Thymus (tissue), 11 donors: ENCODE results near the gene MAP4K1. TPM values are rescaled to one million over a fixed set of nuclear protein-coding genes. Genes with fewer than 3 reads are reported as not detected.
A peak's percentile ranks its signal among the peaks of the same experiment; 100 is the strongest.

Experiments
- DNase-seq, 9 donors: peaks; one replicate each; pipeline ENCODE4 v3.0.0-alpha.2; 2013; ENCODE audit warnings: low spot score in 9 of 9, low read depth in 6 of 9, missing footprints in 1 of 9
- H3K27ac ChIP-seq, 2 donors: one replicate each; pipeline ENCODE4 v1.5.1; 2013; ENCODE audit warnings: control low read depth in 1 of 2, low read depth in 1 of 2, low read length in 1 of 2, mild to moderate bottlenecking in 1 of 2, moderate library complexity in 1 of 2
- H3K27me3 ChIP-seq, 2 donors: one replicate each; pipeline ENCODE4 v1.5.1; 2013; ENCODE audit warnings: low read length in 1 of 2; ENCODE audit not compliant: control insufficient read depth in 2 of 2, insufficient read depth in 1 of 2
- H3K36me3 ChIP-seq, 2 donors: one replicate each; pipeline ENCODE4 v1.5.1; 2013; ENCODE audit warnings: low read length in 1 of 2, mild to moderate bottlenecking in 1 of 2, moderate library complexity in 1 of 2; ENCODE audit not compliant: control insufficient read depth in 2 of 2, insufficient read depth in 2 of 2
- H3K4me1 ChIP-seq, 2 donors: one replicate each; pipeline ENCODE4 v1.5.1; 2013; ENCODE audit warnings: low read length in 2 of 2; ENCODE audit not compliant: control insufficient read depth in 2 of 2, insufficient read depth in 2 of 2
- H3K4me3 ChIP-seq, 2 donors: one replicate each; pipeline ENCODE4 v1.5.1; 2013; ENCODE audit warnings: low read length in 2 of 2, control low read depth in 1 of 2, mild to moderate bottlenecking in 1 of 2
- H3K9me3 ChIP-seq, 2 donors: one replicate each; pipeline ENCODE4 v1.5.1; 2013; ENCODE audit warnings: low read length in 1 of 2, mild to moderate bottlenecking in 1 of 2; ENCODE audit not compliant: control insufficient read depth in 2 of 2, insufficient read depth in 1 of 2
- WGBS: extraction: QIAGEN DNeasy Blood & Tissue Kit; methylation state at CpG from one replicate; pipeline ENCODE4 v1.1.7; 2013; 5-methylcytosine and 5-hydroxymethylcytosine counted together
- polyA plus RNA-seq: library from polyadenylated mRNA; stranded (reverse); fragments of 200-250 nt; gene quantifications from one replicate; pipeline ENCODE4 v1.2.3, GENCODE V29; 2013
- total RNA-seq: library from RNA; stranded (reverse); fragments of 120-200 nt; gene quantifications from one replicate; pipeline ENCODE4 v1.2.4, GENCODE V29; 2013
- donor health status: healthy.

The MAP4K1 gene
- total and polyA plus RNA-seq, 2 donors: 24.6 to 82.9 TPM

DNA sequence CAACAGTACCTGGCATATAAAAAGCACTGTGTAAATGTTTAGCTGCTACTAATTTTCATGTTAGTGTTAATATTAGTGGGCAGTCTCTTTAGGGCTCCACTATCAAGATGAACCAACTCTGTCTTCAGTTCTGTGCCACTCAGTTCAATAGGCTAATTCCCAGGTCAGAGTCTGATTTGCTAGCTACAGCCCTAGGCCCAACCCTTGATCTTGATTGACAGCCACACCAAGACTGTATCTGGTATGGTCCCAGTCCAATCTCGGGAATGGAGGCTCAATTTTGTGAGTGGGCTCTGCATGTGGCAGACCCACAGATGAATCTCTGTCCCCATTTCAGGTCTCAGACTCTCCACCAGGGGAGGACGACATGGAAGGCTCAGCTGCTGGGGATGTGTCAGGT lies 46.1 kb downstream of the MAP4K1 start:
- Histone ChIP-seq H3K9me3 (no peaks in the 10 kb centered on the region), H3K36me3 (no peaks in the 10 kb centered on the region), H3K27ac (no peak overlapping the region), H3K4me1 (no peaks in the 10 kb centered on the region), H3K4me3 (no peak overlapping the region), H3K27me3 (peaks cover 3 to 13% of the 10 kb centered on the region in 2 donors)
- no peak for DNase-seq
- 96% methylated on average over 2 of the region's 2 CpGs for WGBS

DNA sequence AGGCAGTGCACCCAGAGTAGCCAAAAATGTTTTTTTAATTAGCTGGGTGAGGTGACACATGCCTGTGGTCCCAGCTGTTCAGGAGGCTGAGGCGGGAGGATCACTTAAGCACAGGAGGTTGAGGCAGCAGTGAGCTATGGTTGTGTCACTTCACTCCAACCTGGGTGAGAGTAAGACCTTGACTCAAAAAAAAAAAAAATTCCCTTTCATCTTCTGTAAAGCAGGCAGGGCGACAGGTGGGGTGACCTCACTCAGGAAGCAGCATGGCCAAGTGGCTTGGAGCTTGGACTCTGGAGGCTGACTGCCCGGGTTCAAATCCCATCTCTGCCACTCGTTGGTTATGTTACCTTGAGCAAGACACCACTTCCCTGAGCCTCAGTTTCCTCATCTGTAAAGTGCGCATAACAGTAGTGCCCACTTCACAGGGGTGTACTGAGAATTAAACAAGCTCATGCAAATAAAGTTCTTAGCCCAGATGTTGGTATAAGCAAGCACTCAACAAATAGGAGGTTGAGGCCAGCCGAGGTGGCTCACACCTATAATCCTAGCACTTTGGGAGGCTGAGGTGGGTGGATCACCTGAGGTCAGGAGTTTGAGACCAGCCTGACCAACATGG lies 48.3 kb downstream of the MAP4K1 start:
- no peak for DNase-seq
- no peaks in the 10 kb centered on the region for H3K4me1 ChIP-seq
- H3K27me3 ChIP-seq: peaks cover 20 to 33% of the 10 kb centered on the region in 2 donors
- H3K36me3 ChIP-seq: no peaks in the 10 kb centered on the region
- WGBS: 86% methylated on average over 6 of the region's 6 CpGs
- no peak overlapping the region for H3K4me3 ChIP-seq
- H3K9me3 ChIP-seq: no peaks in the 10 kb centered on the region
- H3K27ac ChIP-seq: no peak overlapping the region

DNA sequence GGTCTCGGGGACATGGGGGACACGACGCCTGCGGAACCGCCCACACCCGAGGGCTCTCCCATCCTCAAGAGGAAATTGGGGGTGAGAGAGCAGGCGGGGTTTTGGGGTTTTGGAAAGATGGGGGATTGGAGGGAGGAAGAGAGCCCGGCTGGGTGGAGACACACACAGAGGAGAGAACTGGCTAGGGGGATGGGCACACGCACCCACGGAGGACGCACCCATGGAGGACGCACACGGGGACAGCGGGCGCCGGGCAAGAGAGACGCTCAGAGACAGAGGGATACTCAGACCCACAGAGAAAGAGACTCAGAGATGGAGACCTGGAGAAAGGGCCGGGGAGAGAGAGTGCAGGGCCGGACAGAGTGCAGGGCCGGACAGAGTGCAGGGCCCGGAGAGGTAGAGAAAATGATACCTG lies 52.1 kb downstream of the MAP4K1 start:
- peak overlapping the region in 1 of 2 donors; percentile 29 for H3K4me3 ChIP-seq
- no peak for DNase-seq
- H3K27ac ChIP-seq: no peak overlapping the region
- H3K27me3 ChIP-seq: peaks cover 24 to 55% of the 10 kb centered on the region in 2 donors
- H3K36me3 ChIP-seq: no peaks in the 10 kb centered on the region
- no peaks in the 10 kb centered on the region for H3K4me1 ChIP-seq
- no peaks in the 10 kb centered on the region for H3K9me3 ChIP-seq
- 60% methylated on average over 21 of the region's 21 CpGs for WGBS

DNA sequence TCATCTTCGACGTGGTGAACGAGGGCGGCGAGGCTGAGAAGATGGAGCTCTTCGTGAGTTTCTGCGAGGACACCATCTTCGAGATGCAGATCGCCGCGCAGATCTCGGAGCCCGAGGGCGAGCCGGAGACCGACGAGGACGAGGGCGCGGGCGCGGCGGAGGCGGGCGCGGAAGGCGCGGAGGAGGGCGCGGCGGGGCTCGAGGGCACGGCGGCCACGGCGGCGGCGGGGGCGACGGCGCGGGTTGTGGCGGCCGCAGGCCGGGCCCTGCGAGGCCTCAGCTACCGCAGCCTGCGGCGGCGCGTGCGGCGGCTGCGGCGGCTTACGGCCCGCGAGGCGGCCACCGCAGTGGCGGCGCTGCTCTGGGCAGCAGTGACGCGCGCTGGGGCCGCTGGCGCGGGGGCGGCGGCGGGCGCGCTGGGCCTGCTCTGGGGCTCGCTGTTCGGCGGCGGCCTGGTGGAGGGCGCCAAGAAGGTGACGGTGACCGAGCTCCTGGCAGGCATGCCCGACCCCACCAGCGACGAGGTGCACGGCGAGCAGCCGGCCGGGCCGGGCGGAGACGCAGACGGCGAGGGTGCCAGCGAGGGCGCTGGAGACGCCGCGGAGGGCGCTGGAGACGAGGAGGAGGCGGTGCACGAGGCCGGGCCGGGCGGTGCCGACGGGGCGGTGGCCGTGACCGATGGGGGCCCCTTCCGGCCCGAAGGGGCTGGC lies 52.6 kb downstream of the MAP4K1 start:
- WGBS: 11% methylated on average over 111 of the region's 111 CpGs

DNA sequence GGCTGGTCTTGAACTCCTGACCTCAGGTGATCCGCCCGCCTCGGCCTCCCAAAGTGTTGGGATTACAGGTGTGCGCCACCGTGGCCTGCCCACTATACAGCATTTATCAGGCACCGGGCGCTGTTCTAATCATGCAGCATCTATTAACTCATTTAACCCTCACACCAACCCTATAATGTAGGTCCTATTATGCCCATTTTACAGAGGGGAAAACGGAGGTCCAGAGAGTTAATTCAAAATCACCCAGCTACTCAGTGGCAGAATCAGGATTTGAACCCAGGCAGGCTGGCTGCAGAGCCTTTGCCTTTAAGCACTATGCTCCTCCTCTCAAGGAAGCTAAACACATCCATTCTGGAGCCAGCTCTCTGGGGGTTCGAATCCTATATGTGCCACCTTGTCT lies 54.3 kb downstream of the MAP4K1 start:
- H3K4me1 ChIP-seq: no peaks in the 10 kb centered on the region
- no peaks in the 10 kb centered on the region for H3K36me3 ChIP-seq
- H3K27me3 ChIP-seq: peaks cover 24 to 55% of the 10 kb centered on the region in 2 donors
- no peak overlapping the region for H3K27ac ChIP-seq
- no peaks in the 10 kb centered on the region for H3K9me3 ChIP-seq
- no peak overlapping the region for H3K4me3 ChIP-seq
- WGBS: 97% methylated on average over 9 of the region's 9 CpGs
- no peak for DNase-seq

More for the DNA sequence above, 52.6 kb downstream of the MAP4K1 start:
- Histone ChIP-seq H3K4me1 (no peaks in the 10 kb centered on the region), H3K27ac (peak overlapping the region in 1 of 2 donors; percentile 18), H3K4me3 (peak overlapping the region in 1 of 2 donors; percentile 29), H3K27me3 (peaks cover 24 to 55% of the 10 kb centered on the region in 2 donors), H3K9me3 (no peaks in the 10 kb centered on the region), H3K36me3 (no peaks in the 10 kb centered on the region)
- no peak for DNase-seq

DNA sequence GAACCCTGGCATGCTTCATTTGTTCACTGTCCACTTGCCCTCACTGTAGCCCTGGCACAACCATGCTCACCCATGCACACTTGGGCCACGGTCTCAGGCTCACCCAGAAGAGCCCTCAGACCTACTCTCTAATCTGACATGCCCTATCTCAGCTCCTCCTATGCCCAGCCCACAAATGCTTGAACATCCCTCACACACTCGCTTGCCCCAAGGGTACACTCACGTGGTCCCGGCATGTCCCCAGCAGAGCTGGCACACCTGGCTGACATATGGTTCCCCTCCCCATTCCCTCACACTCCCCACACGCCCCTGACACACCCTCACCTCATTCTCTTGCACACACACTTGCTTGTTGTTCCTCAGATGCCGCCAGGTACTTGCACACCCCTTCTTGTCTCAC lies 55.7 kb downstream of the MAP4K1 start:
- peaks cover 24 to 45% of the 10 kb centered on the region in 2 donors for H3K27me3 ChIP-seq
- H3K4me1 ChIP-seq: no peaks in the 10 kb centered on the region
- DNase-seq: no peak
- H3K27ac ChIP-seq: no peak overlapping the region
- H3K9me3 ChIP-seq: no peaks in the 10 kb centered on the region
- H3K4me3 ChIP-seq: no peak overlapping the region
- WGBS: 80% methylated on average over 6 of the region's 6 CpGs
- H3K36me3 ChIP-seq: no peaks in the 10 kb centered on the region

DNA sequence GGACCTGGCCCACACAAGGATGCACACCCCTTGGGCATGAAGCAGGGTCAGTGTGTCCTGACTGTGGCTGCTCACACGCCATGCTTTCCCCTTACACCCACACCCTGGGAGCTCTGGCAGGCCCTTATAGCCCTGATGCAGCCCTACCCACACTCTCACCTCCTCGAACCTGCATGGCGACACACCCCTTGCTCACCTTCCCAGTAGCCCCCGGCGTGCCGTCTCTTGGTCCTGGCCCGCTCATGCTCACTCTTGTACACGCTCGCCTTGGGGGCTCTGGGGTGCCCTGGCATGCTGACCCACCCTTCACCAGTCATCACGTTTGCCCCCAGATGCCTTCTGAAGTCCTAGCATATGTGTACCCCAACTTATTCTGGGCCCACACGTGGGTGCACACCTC lies 56.1 kb downstream of the MAP4K1 start:
- Histone ChIP-seq H3K4me1 (no peaks in the 10 kb centered on the region), H3K27me3 (peaks cover 21 to 41% of the 10 kb centered on the region in 2 donors), H3K36me3 (no peaks in the 10 kb centered on the region), H3K4me3 (no peak overlapping the region), H3K9me3 (no peaks in the 10 kb centered on the region), H3K27ac (no peak overlapping the region)
- no peak for DNase-seq
- whole genome bisulfite sequencing: 90% methylated on average over 11 of the region's 11 CpGs

DNA sequence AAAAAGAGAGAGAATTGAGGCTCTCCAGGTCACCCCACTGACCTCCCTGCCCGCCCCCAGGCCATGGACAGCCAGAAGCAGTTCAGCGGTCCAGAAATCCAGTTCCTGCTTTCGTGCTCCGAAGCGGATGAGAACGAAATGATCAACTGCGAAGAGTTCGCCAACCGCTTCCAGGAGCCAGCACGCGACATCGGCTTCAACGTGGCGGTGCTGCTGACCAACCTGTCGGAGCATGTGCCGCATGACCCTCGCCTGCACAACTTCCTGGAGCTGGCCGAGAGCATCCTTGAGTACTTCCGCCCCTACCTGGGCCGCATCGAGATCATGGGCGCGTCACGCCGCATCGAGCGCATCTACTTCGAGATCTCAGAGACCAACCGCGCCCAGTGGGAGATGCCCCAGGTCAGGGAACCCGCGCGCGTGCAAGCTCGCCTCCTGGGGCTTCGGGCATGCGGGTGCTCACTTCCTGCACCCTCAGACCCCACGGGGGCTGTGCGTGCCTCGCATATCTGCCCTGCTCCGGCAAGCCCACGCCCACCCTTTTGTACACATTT lies 56.6 kb downstream of the MAP4K1 start:
- H3K36me3 ChIP-seq: no peaks in the 10 kb centered on the region
- peaks cover 17 to 36% of the 10 kb centered on the region in 2 donors for H3K27me3 ChIP-seq
- WGBS: 97% methylated on average over 42 of the region's 42 CpGs
- no peak overlapping the region for H3K4me3 ChIP-seq
- H3K9me3 ChIP-seq: no peaks in the 10 kb centered on the region
- H3K4me1 ChIP-seq: no peaks in the 10 kb centered on the region
- no peak for DNase-seq
- no peak overlapping the region for H3K27ac ChIP-seq
